ENCODE measurements around the gene PMM2. TPM values are rescaled to one million over a fixed set of nuclear protein-coding genes. Genes with fewer than 3 reads are reported as not detected.

PMM2 gene
- total and polyA plus RNA-seq, 9 of the 15 experiments (the other 6 are each of a cell fraction or from before 2014, with no cell fraction given): 5.6 to 42.7 (median 25.9) TPM

DNA sequence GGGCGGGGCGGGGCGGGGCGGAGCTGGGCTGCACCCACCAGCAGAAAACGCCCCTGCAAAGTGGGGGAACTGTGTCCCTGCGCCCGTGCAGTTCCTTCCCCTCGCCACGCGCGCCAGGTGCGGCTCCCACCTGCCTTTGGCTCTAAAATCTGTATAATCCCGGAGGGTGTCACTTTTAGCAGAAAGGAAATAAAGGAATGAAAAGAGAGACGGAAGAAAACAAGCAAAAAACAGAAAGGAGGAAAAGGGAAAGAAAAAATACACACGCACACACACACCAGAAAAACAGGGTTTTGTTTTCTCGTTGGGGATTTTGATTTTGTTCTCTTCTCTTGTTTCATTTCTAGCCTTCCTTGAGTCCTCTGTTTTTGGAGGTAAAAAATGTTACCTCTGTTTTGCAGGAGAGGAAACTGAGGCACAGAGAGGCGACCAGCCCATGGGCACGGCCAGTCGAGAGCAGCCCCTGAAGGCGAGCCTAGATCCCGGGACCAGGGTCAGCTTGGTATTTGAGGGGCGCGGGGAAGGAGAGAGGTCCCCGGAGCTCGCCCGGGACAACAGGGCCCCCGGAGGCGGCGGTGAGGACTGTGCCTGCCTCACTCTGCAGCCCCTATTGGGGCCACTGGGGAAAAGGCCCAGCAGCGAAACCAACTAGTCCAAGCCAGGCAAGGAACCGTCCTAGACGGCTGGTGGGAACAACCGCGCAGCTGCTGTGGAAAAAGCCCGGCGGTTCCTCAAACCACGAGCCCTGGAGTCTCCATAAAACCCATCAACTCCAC is 71.8 kb downstream of the PMM2 start (continued):
- TF ChIP-seq, protein P1, sequence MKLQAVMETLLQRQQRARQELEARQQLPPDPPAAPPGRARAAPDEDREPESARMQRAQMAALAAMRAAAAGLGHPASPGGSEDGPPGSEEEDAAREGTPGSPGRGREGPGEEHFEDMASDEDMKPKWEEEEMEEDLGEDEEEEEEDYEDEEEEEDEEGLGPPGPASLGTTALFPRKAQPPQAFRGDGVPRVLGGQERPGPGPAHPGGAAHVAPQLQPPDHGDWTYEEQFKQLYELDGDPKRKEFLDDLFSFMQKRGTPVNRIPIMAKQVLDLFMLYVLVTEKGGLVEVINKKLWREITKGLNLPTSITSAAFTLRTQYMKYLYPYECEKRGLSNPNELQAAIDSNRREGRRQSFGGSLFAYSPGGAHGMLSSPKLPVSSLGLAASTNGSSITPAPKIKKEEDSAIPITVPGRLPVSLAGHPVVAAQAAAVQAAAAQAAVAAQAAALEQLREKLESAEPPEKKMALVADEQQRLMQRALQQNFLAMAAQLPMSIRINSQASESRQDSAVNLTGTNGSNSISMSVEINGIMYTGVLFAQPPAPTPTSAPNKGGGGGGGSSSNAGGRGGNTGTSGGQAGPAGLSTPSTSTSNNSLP (IDR thresholded peaks at IDR 0.05; ENCODE audit: borderline replicate concordance, low read depth, low read length): no peak
- TF ChIP-seq MCM5 (IDR thresholded peaks at IDR 0.05; ENCODE audit: low read depth) (no peak), IRF2 (CRISPR knock-in tag; IDR thresholded peaks at IDR 0.05) (no peak), NR4A1 (CRISPR knock-in tag; IDR thresholded peaks at IDR 0.05) (no peak), NR4A1 (tag; IDR thresholded peaks at IDR 0.05) (no peak), ARID1B (IDR thresholded peaks at IDR 0.05) (peak; percentile 9; the same call in 1 of the 2 replicates), SAP30 (IDR thresholded peaks at IDR 0.05; ENCODE audit: borderline replicate concordance, insufficient read depth, low read depth, low read length, poor library complexity, severe bottlenecking) (no peak), MED1 (CRISPR knock-in tag; IDR thresholded peaks at IDR 0.05; ENCODE audit: borderline replicate concordance) (no peak), BCL6 (CRISPR knock-in tag; IDR thresholded peaks at IDR 0.05) (no peak), SRSF3 (IDR thresholded peaks at IDR 0.05; ENCODE audit: insufficient read depth, low read length) (no peak), NCOA4 (IDR thresholded peaks at IDR 0.05; ENCODE audit: partially characterized antibody) (no peak), SAFB (IDR thresholded peaks at IDR 0.05; ENCODE audit: borderline replicate concordance, low read depth, low read length) (no peak), ARNT (IDR thresholded peaks at IDR 0.05) (0 out of 4 replicates have a peak, but pooled peaks of 1 of the 2 experiments have one; percentile 57), SUPT5H (IDR thresholded peaks at IDR 0.05) (no peak), GTF2E2 (tag; IDR thresholded peaks at IDR 0.05) (no peak), KDM5B (IDR thresholded peaks at IDR 0.05; ENCODE audit: insufficient replicate concordance, low read depth, low read length) (peak; percentile 43), ERF (CRISPR knock-in tag; IDR thresholded peaks at IDR 0.05) (no peak), TBL1XR1 (IDR thresholded peaks at IDR 0.05; ENCODE audit: low read length in 2 of 2) (no peak), EZH2 (IDR thresholded peaks at IDR 0.05; ENCODE audit: borderline replicate concordance, low read depth, low read length) (no peak), SPI1 (IDR thresholded peaks at IDR 0.05; ENCODE audit: borderline replicate concordance, low read depth, low read length) (0 out of 2 replicates have a peak, but pooled peaks have one; percentile 46), BCOR (IDR thresholded peaks at IDR 0.05) (peak; percentile 34; the same call in 1 of the 2 replicates)
- TF ChIP-seq, protein P2, sequence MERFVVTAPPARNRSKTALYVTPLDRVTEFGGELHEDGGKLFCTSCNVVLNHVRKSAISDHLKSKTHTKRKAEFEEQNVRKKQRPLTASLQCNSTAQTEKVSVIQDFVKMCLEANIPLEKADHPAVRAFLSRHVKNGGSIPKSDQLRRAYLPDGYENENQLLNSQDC (CRISPR knock-in tag; IDR thresholded peaks at IDR 0.05): no peak
- TF ChIP-seq, protein P3, sequence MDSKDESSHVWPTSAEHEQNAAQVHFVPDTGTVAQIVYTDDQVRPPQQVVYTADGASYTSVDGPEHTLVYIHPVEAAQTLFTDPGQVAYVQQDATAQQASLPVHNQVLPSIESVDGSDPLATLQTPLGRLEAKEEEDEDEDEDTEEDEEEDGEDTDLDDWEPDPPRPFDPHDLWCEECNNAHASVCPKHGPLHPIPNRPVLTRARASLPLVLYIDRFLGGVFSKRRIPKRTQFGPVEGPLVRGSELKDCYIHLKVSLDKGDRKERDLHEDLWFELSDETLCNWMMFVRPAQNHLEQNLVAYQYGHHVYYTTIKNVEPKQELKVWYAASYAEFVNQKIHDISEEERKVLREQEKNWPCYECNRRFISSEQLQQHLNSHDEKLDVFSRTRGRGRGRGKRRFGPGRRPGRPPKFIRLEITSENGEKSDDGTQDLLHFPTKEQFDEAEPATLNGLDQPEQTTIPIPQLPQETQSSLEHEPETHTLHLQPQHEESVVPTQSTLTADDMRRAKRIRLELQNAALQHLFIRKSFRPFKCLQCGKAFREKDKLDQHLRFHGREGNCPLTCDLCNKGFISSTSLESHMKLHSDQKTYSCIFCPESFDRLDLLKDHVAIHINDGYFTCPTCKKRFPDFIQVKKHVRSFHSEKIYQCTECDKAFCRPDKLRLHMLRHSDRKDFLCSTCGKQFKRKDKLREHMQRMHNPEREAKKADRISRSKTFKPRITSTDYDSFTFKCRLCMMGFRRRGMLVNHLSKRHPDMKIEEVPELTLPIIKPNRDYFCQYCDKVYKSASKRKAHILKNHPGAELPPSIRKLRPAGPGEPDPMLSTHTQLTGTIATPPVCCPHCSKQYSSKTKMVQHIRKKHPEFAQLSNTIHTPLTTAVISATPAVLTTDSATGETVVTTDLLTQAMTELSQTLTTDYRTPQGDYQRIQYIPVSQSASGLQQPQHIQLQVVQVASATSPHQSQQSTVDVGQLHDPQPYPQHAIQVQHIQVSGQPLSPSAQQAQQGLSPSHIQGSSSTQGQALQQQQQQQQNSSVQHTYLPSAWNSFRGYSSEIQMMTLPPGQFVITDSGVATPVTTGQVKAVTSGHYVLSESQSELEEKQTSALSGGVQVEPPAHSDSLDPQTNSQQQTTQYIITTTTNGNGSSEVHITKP (IDR thresholded peaks at IDR 0.05; ENCODE audit: partially characterized antibody): peak; percentile 45

Data from K562 (cell line).